Measurements from ENCODE around the gene ABL1.

GRCh38 chr9:130922893-130923610 lies 88.0 kb downstream of the ABL1 start:
- TF ChIP-seq, protein P1, sequence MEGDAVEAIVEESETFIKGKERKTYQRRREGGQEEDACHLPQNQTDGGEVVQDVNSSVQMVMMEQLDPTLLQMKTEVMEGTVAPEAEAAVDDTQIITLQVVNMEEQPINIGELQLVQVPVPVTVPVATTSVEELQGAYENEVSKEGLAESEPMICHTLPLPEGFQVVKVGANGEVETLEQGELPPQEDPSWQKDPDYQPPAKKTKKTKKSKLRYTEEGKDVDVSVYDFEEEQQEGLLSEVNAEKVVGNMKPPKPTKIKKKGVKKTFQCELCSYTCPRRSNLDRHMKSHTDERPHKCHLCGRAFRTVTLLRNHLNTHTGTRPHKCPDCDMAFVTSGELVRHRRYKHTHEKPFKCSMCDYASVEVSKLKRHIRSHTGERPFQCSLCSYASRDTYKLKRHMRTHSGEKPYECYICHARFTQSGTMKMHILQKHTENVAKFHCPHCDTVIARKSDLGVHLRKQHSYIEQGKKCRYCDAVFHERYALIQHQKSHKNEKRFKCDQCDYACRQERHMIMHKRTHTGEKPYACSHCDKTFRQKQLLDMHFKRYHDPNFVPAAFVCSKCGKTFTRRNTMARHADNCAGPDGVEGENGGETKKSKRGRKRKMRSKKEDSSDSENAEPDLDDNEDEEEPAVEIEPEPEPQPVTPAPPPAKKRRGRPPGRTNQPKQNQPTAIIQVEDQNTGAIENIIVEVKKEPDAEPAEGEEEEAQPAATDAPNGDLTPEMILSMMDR (IDR thresholded peaks at IDR 0.05; ENCODE audit: low read depth, low read length, poor library complexity, severe bottlenecking): no peak
- TF ChIP-seq EZH2phosphoT487 (IDR thresholded peaks at IDR 0.05; ENCODE audit: borderline replicate concordance, low read length): no peak
